GM18868 (cell line): ENCODE results near the gene PHF19.

Experiments
- ATAC-seq: cut with Tn5 transposase; IDR thresholded peaks from one replicate; pipeline ENCODE4 v1.9.1; 2021; ENCODE audit warnings: mild to moderate bottlenecking, moderate library complexity; ENCODE audit not compliant: unreplicated experiment

PHF19 gene

DNA sequence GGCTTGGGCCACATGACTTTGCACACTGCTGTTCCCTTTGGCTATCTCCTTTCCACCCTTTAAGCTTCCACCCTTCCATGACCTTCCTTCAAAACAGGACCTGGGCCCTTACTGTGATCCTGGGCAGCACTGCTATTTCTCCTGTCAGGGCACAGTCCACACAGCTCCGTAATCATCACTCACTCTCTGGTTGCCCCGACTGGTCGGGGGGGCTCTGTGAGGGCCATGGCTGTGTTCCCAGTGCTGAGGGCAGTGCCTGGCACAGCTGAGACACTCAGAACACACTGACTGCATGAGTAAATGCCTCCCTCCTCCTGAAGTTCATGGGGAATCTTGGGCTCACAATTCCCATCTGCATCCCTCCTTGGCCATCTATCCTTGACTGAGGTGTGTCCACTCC is 37.4 kb upstream of the PHF19 start:
- no peak for ATAC-seq

DNA sequence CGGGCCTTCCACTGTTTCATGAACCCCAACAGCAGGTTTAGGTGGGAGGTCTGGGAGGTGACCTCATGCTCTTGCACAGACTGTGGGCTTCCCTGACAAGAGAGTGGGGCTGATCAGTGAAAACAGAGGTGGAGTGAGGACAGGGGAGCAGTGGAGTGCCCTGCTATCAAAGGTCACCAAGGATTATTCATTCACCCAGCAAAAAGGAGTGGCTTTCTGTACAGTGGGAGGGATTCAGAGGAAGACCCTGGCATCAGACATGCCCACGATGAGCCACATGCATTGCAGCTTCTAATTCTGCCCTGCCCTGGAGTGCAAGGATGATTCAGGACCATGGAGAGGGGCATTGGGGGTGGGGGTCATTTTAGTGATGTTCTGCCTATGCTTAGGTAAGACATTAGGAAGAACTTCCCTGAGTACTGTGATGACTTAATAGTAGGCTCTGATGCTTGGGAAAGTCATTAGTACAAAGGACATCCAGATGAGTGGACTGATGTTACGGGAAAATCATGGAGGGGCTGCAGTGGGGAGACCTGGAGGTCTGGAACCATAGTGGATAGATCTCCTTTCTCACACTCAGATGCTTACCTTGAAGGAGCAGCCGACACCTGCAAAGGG is 36.8 kb upstream of the PHF19 start:
- no peak for ATAC-seq

DNA sequence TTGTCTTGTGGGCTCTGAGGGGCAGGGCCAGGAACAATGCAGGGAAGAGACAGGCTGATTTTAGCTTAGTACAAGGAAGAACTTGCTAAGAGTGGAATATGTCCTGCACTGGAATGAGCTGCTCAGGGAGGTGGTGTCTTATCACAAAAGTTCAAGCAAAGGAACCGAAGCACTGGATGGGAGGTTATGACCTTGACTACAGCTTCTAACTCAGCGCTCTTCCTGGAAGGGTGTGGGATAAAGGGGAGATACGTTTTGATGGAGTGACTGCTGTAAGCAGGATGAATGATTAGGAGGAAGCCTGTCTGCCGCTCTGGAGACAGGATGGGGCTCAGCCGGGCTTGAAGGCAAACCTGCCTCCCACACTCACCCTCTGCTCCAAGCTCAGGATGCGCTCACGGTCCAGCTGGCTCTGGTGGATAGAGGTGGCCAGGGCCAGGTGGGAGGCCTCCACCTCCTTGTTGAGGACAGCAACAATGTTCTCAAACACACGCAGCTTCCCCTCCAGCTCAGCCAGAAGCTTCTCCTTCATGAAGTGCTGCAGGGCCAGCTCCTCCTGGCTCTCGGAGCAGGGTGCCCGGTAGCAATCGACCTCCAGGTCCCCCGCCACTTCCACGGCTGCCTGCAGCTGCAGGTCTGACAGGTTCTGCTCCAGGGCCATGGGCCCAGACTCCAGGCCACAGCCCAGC is 36.1 kb upstream of the PHF19 start:
- no peak for ATAC-seq

DNA sequence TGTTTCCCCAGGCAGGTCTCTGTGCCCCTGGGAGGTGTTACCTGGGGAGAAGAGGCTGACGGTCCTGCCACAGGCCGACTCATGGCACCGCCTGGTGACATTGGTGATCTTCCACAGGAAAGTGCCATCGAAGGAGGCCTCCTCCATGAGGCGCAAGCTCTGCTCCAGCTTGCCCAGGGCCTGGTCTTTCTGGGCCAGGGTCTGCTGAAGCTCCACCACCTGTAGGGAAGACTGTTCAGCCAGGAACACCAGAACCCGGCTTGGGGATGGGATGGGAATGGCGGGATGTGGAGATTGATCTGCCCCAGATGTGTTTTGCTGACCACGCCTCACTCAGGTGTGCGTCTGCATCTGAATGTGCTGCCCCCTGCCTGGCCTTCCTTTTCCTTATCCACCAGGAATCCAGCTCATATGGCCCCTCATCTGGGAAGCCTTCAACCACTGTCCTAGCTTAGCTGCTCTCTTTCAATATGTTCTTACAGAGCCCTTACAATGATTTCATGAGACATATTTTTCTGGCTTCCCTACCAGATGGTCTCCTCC is 34.4 kb upstream of the PHF19 start:
- no peak for ATAC-seq

DNA sequence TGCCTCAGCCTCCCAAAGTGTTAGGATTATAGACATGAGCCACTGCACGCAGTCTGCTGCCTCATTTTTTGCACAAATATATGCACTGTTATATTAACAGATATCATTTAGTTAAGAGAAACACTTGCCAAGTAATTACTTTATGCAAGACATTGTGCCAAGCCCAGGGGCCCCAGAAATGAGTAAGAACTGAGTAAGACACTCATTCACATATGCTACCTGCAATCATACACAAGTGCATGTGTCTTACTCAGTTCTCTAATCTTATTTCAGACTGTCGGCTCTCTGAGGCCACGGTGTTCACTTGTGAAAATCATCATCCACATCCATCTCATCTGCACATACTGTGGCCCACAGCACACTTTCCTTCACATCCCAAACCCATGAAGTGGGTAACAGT is 33.7 kb upstream of the PHF19 start:
- no peak for ATAC-seq

DNA sequence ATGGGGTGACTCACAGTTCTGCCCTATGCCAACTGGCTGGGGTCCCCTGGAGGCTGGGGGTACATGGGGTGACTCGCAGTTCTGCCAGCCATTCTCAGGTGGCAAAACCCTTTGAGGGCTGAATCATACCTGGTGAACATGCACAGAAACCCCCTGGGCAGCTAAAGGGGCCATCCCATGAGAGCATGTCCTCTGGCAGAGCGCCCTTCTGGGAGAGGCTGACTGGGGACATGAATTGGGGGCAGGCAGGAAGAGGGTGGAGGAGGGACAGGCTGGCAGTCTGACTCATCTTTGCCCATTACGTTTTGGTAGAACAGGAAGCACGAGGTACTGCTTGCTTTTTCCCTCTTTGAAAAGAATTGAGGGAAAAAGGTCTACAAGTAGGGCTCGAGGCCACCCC is 32.9 kb upstream of the PHF19 start:
- no peak for ATAC-seq

DNA sequence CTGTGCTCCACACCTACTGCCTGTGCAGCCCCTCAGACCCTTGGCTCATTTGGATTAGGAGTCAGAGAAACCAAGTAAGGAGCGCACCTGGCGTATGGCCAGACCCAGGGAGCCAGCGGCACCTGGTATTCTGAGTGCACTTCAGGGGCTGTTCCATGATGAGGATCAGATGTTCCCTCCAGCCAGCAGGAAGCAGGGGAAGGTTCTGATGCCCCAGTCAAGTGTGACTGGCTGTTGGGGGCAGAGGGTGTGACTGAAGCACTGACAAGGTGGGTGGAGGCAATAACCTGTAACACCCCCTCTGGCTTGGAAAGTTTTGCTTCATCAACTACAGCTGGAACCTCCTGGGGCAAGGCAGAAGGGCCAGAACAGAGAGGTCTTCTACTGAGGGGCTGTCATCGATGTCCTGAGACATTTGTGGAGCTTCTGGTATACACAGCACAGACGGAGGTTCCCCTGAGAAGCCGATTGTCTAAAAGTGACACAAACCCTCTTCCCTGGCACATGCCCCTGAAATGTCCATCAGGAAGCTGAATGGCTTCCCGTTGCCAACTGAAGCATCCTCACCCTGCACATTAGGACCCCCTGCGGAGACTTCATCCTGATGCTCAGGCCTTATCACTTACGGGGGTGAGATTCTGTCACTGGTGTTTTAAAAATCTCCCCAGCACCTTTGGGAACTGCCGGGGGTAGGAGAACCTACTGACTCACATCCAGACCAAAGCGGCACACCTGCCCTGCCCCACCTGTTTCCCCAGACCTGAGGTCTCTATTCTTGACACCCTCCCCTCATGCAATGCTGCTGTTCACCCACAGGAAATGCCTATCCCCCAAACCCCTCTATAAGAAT is 28.6 kb upstream of the PHF19 start:
- ATAC-seq, result peak; percentile 29

DNA sequence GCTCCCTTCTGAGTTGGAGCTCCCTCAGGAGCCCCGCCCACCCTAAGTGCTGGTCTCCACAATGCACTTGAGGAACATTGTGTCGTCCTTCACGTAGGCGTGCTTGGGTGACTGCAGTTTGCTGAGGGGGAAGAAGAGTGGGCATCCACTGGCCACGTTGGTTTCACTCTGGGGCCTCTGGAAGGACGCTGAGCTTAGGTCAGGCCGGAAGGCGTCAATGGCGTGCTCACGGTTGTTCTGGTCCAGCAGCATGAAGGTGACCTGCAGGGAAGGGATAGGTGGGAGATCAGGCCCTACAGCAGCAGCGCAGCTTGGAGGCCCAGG is 28.0 kb upstream of the PHF19 start:
- no peak for ATAC-seq

DNA sequence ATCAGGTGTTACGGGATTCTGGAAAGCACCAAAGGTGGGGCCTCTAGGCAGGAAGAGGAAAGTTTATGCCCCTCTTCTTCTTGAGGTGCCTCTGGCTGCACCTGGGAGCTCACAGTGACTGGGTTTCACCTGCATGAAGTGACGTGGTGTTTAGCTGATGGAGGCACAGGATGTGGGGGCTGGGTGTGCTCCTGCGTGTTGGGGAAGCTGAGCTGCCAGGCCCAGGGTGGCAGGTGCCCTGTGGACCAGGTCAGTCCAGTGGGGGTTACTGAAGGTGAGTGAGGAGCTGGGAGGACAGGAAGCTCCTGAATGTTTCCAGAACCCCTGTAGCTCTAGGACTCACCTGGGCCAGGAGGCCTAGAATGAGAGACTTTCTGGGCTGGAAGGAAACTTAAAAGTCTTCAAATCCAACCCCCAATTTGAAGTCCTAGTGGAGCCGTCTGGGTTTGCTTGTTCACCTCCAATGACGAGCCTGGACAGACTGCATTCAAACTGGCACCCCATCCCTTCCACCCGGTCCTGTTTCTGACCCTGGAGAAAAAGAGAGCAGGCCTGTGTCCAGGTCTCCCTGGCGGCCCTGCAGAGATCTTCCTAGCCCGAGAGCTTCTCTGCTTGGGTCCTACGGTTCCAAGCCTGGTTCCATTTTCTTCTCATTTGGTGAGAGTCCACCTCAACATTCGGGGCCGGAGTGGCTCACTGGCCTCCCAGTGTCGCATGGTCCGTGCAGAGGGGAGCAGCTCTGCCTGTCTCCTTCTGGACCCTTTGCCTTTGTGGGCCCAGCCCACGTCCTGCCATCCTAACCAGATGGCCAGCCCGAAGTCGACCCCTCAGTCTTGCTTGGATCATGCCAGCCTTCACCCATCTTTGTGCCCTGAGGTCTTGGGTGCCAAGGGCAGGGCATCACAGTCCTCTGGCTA is 27.3 kb upstream of the PHF19 start:
- no peak for ATAC-seq

DNA sequence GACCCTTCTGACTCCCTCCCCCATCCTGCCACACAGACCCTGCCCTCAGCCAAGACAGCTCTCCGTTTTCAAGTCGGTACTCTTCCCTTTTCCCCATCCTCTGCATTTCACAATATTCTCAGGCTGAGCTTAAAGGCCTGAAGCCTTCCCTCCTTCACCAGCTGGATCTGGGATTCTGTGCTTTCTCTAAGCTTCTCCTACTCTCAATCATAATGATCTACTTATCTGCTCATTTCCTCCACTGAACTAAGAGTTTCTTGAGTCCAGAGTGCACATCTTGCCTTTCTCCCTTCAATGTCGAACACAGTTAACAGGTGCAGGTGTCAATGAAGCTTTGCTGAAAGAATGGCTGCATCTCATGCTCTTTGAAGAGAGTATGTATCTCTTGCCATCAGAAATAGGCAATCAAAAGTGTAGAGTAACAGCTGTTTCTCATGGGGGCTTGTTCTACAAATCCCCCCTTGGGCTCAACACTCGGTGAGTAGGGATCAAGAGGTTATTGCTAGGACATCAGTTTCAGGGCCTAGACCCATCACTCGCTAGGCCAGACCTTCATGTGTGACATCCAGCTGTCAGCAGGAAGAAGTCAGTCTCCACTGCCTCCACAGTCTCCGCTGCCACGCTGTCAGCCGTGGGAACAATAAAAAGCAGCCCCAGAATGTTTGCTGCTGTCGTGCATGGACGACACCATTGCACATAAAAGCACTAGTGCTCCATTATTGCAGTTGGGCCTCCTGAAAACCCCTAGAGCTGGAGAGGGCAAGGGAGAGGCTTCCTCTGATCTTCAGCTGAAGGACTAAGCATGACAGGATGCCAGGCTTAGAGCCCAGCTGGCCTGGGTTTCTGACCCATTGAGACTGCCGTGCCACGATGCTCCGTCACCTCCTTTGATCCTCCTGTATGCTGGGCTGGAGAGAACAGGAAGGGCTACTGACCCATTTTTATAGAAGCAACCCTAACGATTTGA is 25.9 kb upstream of the PHF19 start:
- ATAC-seq, result no peak

DNA sequence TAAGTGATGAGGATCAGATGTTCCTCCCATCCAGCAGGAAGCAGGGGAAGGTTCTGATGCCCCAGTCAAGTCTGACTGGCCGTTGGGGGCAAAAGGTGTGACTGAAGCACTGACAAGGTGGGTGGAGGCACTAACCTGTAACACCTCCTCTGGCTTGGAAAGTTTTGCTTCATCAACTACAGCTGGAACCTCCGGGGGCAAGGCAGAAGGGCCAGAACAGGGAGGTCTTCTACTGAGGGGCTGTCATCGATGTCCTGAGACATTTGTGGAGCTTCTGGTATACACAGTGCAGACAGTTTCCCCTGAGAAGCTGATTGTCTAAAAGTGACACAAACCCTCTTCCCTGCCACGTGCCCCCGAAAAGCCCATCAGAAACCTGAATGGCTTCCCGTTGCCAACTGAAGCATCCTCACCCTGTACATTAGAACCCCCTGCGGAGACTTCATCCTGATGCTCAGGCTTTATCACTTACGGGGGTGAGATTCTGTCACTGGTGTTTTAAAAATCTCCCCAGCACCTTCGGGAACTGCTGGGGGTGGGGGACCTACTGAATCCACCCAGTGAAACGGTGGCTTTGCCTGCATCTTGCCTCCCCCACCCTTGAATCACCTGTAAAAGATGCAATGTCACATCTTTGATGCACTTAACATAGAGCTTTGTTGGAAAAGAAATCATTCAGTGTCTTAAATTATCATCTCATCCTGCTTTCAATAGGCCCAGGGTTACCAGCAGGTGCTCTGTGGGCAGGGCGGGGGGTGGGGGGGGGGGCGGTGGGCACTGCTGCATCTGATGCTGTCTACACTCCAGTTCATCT is 25.0 kb upstream of the PHF19 start:
- ATAC-seq, result no peak

DNA sequence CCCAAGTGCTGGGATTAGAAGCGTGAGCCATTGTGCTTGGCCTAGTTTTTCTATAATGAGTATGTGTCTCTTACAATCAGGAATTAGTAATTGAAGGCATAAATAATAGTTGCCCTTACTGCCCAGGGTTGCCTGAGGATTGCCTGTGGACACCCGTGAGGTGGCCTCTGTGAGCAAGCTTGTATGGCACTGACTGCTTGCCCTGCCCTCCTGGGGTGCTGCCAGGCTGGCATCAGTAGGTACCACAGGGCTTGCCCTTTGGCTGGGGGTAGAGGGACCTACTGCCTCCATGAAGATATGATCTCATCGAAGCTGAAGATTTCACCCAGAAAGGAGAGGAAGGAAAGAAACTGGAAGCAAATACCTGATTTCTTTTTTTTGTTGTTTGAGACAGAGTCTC is 23.8 kb upstream of the PHF19 start:
- no peak for ATAC-seq

DNA sequence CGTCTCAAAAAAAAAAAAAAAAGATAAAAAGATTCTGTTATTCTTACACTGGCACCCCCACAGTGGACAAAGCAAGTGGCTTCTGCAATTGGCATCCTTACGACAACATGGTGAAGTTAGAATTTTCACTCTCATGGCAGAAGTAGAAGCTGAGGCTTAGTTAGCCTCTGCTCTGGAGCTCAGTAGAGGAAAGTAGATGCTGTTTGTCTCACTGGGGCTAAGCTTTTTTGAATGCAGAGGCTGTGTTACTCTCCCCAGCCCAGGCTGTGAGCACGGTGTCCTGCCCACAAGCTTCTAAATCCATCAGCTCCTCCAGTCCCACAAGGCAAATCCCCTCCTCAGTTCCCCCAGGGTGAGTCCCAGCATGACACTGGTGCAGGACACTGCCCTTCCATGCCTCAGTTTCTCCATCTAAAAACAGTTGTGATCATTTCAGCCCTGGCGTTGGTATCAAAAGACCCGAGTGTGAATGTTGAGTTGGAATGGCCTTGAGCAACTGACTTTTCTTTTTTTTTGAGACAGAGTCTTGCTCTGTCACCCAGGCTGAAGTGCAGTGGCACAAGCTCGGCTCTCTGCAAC is 22.6 kb upstream of the PHF19 start:
- no peak for ATAC-seq

DNA sequence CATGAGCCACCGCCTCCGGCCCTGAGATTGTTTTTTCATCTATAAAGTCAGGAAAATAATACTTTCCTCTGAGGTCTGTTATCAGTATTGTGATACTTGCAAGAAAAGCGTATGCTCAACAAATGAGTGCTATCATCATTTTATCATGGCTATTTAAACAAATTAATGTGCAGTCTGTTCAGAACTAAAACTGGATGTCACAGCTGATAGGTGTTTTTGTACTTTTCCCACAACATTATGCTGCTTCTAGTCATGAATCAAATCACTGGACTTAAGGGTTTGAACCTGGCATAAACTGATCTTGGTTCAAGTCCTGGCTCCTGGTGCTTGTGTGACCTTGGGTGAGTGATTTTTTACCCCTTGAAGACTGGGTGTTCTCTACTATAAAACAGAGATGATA is 21.4 kb upstream of the PHF19 start:
- no peak for ATAC-seq

DNA sequence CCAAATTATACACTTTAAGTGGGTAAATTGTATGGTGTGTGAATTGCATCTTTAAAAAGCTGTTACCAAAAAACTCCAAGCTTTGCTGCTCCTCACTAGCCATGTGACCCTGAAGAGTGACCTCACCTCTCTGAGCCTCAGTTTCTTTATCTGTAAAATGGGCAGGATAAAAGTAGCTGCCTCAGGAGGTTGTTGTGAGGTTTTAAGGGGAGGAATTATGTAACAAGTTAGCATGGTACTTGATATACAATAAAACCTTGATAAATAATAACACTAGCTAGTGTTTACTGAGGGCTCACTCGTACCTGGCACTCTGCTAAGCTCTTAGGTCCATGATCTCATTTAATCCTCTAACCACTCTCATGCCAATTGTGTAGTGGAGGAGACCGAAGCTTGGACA is 19.0 kb upstream of the PHF19 start:
- ATAC-seq, result no peak

DNA sequence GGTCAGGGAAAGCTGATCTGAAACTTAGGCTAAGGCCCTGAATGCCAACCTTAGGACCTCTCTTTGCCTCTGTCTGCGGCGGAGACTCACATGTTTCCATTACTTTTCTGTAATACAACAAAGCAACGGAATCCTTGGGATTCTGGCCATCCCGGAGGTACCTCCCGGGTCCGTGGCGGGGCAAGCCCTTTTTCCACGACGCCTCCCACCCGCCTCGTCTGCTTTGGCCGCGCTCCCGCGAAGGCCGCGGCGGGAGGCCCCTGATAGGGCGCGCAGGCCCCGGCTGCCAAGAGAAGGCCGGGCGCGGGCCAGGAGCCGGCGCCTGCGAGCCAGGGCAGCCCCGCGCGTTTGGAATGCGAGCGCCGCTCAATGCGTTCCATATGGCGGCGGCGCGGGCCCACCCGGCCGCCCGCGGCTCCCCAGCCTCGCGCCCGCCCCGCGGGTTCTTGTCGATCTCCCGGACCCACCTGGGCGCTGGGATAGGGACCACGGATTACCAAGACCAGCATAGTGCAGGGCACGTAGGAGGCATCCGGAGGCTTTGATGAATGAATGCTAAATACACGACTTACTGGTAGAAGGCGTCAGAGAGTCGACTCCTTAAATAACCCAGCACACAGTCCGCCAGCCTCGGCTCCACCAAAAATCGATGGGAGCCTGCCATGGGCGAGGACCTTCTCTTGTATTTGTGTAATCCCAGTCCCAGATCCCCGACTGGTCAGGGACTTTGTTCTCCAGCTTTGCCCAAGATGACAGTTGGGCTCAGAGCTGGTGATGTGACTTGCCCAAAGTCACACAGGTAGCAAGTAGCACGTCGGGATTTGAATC is 17.5 kb upstream of the PHF19 start:
- no peak for ATAC-seq

DNA sequence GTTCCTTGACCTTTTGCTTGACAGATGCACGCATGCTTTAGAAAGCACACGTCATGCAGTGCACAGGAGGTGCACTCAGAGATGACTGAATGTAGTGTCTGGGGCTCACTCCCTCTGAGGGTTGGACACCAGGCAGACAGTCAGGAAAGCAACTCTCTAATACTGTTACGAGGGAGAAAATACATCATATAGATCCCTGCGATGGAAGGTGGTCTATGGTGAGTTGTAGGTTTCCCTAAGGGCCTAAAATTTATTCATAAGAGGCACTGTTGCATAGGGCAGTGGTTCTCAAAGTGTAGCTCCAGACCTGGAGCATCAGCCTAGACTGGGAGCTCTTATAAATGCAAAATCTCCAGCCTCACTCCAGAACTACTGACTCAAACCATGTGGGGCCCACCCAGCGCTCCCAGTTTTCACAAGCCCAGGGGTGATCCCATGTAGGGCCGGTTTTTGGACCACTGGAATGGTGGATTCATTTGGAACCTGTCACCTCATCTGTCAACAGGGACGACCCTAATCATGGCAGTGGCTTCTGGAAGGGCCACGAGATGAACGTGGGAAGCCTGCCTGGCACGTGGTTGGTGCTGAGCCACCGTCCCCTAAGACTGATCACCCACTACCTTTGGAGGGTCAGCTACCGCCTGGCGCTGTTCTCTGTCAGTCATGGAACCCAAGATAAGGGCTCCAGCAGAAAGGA is 16.8 kb upstream of the PHF19 start:
- no peak for ATAC-seq
